Mononuclear cell (primary cell): ENCODE measurements around the gene ZNF132. TPM values are rescaled to one million over a fixed set of nuclear protein-coding genes. Genes with fewer than 3 reads are reported as not detected.
"Not testable (repeated sequence)": the region's sequence is repeated elsewhere in the genome, so short reads cannot be mapped to it uniquely, and the experiment has no call there.

Experiments used
- H3K27me3 ChIP-seq: 2 replicates; pipeline ENCODE4 v1.6.0; 2011; ENCODE audit warnings: low read length, control low read depth; ENCODE audit not compliant: insufficient read depth
- H3K4me1 ChIP-seq: 2 replicates; pipeline ENCODE4 v1.5.1; 2011; ENCODE audit warnings: mild to moderate bottlenecking, low read length, control low read depth; ENCODE audit not compliant: insufficient read depth
- H3K4me3 ChIP-seq: 2 replicates; pipeline ENCODE4 v1.5.1; 2011; ENCODE audit warnings: mild to moderate bottlenecking, low read length, moderate library complexity
- H3K9me3 ChIP-seq: 2 replicates; pipeline ENCODE4 v1.5.1; 2011; ENCODE audit warnings: low read depth, mild to moderate bottlenecking, control low read depth, low read length
- total RNA-seq: library from RNA; depleted of rRNA; stranded (reverse); fragments of >200 nt; gene quantifications from one replicate; pipeline ENCODE4 v1.2.3, GENCODE V29; 2012

The ZNF132 gene
- total RNA-seq, 1 donor: 1.9 TPM

DNA sequence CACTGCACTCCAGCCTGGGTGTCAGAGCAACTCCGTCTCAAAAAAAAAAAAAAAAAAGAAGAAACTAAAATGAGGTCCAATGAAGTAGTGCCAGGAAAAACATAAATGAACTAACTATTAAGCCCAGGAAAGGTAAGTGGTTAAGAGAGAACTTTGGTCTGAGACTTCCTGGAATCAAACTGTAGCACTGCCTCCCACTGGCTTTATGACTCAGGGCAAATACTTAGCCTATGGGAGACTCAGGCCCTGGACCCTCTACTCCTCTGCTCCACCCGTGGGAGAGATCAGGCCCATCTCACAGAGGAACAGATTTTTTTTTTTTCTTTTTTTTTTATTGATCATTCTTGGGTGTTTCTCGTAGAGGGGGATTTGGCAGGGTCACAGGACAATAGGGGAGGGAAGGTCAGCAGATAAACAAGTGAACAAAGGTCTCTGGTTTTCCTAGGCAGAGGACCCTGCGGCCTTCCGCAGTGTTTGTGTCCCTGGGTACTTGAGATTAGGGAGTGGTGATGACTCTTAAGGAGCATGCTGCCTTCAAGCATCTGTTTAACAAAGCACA, 36.0 kb downstream of the ZNF132 start:
- H3K9me3 ChIP-seq, H3K4me3 ChIP-seq, H3K27me3 ChIP-seq: not testable (repeated sequence)
- H3K4me1 ChIP-seq: peaks cover 31% of the 10 kb centered on the region

DNA sequence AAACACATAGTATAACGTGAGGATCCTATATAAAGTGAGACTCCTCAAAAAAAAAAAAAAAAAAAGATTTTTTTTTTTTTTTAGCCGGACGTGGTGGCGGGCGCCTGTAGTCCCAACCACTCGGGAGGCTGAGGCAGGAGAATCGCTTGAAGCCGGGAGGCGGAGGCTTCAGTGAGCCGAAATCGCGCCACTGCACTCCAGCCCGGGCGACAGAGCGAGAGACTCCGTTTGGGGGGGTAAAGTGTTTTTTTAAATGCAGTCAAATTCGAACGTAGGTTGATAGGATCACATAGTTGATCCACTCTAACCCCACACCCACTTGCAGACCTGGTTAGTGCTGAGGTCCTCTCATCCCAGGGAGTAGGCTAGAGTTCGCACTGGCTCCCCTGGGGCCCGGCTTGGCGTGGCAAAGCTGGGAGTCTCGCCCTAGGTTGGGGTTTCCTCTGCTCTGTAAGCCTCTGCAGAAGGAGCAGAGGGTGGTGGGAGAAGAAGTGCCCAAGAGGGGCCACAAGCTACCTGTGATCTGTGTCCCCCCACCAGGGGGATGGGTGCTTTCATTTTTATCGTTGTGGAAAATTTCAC, 38.0 kb downstream of the ZNF132 start:
- Histone ChIP-seq H3K4me3 (peak overlapping the region; percentile 40), H3K4me1 (peaks cover 17% of the 10 kb centered on the region), H3K9me3 (no peaks in the 10 kb centered on the region), H3K27me3 (peaks cover 5% of the 10 kb centered on the region)

DNA sequence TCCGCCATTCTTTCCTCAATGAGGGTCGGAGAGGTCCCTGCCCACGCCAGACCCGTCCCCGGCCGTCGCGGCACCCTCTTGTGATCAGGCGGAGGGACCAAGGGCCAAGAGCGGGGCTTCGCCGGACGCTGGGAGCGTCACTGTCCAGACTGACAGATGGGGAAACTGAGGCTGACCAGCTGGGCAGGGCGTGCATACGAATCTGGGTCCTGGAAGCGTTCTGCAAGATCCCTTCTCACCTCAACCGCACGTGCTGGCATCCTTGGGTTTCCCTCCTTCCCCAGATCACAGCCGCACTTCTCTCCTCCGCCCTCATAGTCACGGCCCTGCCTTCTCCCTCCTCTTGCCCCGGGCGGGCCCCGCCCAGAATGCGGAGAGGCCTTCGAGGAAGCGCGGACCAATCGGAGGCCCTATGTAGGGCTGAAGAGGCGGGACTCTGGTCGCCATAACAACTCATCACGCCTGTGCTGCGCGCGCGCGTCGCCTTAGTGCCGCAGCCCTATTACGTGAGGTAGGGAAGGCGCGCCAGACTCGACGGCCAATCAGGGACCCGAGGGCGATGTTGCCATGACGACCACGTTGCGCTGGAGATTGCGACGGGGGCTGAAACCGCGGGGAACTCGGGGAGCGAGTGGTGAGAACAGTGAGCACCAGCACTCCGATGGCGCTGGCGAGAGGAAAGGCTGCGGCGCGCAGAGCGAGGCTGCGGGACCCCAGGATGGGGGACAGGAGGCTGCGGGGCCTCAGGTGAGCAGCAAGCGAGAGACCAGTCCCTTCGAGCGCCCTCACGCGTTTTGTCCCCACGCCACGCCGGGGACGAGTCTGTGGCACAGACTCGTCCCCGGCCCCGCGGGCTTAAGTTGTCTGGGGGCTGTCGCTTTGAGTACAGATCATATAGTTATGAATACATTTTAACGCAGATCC, 38.8 kb downstream of the ZNF132 start:
- peaks cover 5% of the 10 kb centered on the region for H3K27me3 ChIP-seq
- H3K9me3 ChIP-seq: no peaks in the 10 kb centered on the region
- peak overlapping the region; percentile 40 for H3K4me3 ChIP-seq
- peaks cover 17% of the 10 kb centered on the region for H3K4me1 ChIP-seq

DNA sequence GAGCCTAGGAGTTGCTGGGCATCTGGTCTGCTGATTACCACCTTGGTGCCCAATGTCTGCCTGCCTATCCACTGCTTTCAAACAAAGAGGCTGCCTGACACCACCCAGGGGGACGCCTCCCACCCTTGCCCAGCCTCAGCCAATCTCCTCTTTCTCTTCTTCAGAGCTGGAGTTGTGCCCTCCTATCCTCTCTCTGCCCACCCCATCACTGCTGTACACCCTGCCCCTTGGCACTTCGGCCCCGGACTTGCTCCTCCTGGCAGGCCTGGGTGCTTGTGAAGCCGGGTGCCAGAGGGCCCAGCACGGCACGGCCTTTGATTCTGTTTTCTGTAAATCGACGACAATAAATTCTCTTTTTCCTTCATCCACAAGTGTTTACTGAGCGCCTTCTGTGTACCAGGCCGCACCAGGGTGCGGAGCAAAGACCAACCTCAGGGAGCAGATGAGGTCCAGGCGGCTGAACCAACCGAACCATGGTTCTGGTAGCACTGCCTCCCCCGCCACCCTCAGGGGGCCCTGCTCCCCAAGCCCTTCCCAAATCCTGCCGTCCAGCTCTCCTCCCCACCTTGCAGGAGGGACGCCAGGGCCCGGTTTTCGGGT, 39.5 kb downstream of the ZNF132 start:
- Histone ChIP-seq H3K4me1 (peaks cover 17% of the 10 kb centered on the region), H3K4me3 (peak overlapping the region; percentile 8), H3K27me3 (peaks cover 8% of the 10 kb centered on the region), H3K9me3 (no peaks in the 10 kb centered on the region)

DNA sequence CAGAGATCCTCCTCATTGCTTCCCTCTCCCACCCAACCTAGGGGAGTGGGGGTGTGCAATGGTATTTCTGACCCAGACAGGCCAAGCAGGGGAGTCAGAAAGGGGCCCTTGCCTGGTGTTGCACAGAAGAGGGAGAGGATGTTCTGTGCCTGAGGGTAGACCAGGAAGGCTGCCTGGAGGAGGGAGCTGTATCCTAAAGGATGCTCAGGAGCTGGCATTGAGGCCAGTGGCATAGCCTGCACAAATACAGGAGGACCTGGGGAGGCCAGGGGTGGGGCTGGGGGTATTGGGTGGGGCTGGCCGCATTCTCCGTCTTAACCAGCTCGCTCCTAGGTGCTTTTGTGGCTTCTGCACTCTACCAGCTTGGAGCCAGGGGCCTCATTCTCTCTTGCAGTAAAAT, 40.0 kb downstream of the ZNF132 start:
- peaks cover 17% of the 10 kb centered on the region for H3K4me1 ChIP-seq
- peaks cover 8% of the 10 kb centered on the region for H3K27me3 ChIP-seq
- no peaks in the 10 kb centered on the region for H3K9me3 ChIP-seq
- no peak overlapping the region for H3K4me3 ChIP-seq

DNA sequence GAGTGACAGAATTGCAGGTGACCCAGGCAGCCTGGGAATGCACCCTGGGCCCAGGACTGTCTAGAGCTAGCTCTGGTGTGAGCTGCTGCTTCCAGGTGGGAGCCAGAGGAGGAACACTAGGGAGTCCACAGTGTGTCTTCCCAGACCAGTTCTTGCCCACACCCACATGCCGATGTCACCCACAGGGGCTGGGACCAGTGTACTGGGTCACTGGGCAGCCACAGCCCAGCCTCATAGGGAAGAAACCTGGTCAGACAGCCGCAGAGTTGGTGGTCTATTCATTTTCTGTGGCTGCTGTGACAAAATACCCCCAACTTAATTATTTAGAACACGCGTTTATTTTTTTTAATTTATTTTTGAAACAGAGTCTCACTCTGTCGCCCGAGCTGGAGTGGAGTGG, 41.4 kb downstream of the ZNF132 start:
- Histone ChIP-seq H3K27me3 (peaks cover 8% of the 10 kb centered on the region), H3K9me3 (no peaks in the 10 kb centered on the region), H3K4me1 (peaks cover 17% of the 10 kb centered on the region), H3K4me3 (no peak overlapping the region)

DNA sequence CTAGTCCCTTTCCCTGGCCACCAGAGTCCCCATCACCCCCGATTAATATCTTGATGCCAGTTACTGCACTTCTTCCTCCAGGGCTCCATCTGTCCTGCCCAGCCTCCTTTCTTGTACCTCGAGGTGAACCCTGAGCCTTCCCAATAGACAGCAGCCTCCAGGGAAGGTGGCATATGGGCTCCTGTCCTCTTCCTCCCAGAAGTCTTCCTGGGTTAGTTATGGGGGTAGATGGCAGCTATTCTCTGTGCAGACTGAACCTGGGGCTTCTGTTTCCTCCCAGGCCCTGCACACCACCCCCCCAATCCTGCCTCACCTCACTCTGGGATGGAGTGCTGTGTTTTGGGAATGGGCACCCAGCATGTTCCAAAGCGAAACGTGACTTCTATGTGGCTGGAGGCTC, 41.9 kb downstream of the ZNF132 start:
- Histone ChIP-seq H3K4me1 (peaks cover 17% of the 10 kb centered on the region), H3K9me3 (no peaks in the 10 kb centered on the region), H3K4me3 (no peak overlapping the region), H3K27me3 (peaks cover 8% of the 10 kb centered on the region)

DNA sequence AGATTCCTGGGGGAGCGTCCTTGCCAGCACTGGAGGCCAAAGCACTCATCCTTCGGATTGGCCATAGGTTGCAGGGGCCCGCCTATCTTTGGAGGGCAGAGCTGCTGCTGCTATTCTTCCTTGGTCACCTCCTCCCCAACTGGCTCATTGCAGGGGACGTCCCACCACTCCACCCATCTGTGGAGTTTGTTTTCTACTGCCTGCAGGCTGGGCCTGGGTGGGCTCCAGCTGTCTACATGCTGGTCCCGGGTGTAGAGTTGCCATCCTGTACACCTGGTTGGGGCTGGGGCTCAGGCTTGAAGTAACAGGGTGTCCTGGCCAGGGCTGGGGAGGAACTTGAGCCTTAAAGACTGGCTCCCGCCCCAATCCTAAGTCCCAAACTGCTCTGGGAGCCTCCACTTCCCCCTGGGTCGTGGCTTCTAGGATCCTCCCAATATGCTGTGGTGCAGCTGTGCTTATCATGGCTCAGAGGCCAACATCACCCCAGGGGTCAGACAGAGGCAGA, 42.4 kb downstream of the ZNF132 start:
- H3K4me3 ChIP-seq: no peak overlapping the region
- peaks cover 17% of the 10 kb centered on the region for H3K4me1 ChIP-seq
- no peaks in the 10 kb centered on the region for H3K9me3 ChIP-seq
- H3K27me3 ChIP-seq: peaks cover 8% of the 10 kb centered on the region

DNA sequence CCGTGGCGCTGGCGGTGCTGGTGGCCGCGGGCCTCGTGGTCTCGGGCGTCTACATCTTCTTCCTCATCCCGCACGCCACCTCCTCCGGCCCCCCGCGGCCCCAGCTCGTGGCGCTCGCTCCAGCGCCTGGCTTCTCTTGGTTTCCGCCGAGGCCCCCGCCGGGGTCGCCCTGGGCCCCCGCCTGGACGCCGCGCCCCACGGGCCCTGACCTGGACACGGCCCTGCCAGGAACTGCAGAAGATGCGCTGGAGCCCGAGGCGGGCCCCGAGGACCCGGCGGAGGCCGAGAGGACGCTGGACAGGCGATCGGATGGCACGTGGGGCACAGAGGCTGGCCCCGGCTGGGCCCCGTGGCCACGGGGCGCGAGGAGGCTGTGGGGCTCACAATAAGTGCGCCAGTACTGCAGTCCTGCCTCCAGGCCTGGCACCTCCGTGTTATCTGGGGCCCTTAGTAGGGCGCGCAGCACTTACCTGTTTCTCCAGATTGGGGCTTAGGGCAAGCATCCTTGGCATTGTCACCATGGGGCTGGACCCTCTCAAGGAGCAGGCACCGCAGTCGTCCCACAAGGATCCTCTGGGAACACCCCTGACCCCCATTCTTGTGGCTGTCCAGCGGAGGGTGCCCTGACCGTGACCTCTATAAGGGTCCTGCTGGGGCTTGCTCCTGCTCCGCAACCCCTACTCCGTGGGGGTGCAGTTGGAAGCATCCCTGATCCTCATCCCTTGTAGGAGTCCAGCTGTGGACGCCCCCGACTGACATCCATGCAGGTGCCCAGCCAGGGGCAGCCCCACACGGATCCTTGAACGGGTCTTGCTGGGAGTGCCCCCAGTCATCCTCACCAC, 43.0 kb downstream of the ZNF132 start:
- H3K9me3 ChIP-seq: no peaks in the 10 kb centered on the region
- H3K27me3 ChIP-seq: peaks cover 8% of the 10 kb centered on the region
- H3K4me1 ChIP-seq: peaks cover 14% of the 10 kb centered on the region
- no peak overlapping the region for H3K4me3 ChIP-seq

DNA sequence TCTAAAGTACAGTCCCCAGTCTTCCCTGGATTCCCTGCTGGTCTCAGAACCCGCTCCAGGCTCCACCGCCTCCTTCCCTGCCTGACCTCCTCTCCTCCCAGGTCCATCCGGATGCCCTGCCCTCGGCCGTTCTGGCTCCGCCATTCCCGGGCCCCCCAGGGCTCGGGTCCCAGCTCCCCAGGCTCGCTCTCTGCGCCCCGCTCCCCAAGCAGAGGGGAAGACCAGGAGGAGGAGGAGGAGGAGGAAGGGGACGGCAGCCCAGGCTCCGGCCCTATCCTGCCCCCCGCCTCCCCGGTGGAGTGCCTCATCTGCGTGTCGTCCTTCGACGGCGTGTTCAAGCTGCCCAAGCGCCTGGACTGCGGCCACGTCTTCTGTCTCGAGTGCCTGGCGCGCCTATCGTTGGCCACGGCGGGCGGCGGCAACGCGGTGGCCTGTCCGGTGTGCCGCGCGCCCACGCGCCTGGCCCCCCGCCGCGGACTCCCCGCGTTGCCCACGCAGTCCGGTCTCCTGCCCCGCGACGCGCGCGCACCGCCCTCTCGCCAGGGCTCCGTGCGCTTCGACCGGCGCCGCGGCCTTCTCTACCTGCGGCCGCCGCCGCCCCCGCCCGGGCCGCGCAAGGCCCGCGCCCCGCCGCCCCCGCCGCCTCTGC, 43.9 kb downstream of the ZNF132 start:
- H3K9me3 ChIP-seq: no peaks in the 10 kb centered on the region
- H3K4me3 ChIP-seq: no peak overlapping the region
- H3K4me1 ChIP-seq: peaks cover 9% of the 10 kb centered on the region
- H3K27me3 ChIP-seq: peaks cover 8% of the 10 kb centered on the region

DNA sequence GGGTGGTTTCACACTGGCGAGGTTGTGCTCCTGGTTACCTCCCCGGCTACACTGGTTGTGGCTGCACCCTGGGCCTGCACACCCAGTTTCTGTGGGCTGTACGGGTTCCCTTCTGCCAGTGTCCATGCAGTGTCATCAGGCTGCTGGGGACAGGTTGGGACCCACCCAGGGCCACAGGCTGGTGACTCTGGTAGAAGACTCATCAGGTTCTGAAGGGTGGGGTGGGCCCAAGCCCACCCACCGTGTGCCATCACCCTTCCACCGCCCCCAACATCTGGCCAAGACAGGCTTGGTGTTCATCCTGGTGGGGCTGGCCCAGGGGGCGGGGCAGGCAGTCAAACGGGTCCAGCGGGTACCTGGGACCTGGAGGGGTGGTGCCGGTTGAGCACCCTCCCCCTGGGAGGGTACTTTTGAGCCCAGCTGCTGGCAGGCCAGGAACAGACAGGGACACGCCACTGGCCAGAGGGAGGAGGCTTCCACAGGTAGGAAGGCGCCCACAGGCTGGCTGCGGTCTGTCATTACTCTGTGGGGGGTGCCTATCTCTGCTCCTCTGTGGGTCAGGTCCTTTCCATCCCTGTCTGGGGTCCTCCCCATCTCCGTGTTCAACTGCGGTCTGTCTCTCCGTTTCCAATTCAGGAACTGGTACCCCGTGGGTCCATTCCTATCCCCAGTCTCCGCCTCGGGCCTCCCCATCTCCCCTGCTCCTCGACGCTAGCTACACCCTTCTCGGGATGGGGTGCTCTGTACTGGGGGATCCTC, 44.6 kb downstream of the ZNF132 start, which contains the start of gene RNF225:
TSS of gene RNF225 (plus strand) at position 437 of the 759 bp plus-strand sequence. CDS start 434 bp downstream, outside the sequence.
- Histone ChIP-seq H3K4me1 (peaks cover 2% of the 10 kb centered on the region), H3K27me3 (peaks cover 8% of the 10 kb centered on the region), H3K9me3 (no peaks in the 10 kb centered on the region), H3K4me3 (no peak within 1 kb of the TSS)

DNA sequence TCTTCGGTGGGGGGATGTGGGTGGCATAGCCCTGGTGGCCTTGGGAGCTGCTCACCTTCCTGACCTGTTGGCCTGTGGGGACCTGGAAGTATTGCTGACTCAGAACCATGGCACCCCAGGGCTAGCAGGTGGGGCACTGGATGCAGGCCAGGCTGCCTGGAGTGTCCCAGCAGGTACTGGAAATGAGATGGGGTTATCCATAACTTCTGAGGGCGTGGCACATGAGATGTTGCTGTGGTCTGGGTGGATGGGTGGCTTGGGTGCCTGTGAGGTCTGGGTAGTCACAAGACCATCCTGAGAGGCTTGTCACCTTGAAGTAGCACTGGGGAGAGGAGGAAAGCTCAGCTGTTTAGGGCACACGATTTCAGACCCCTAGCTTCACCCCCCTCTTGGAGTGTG, 45.1 kb downstream of the ZNF132 start:
- Histone ChIP-seq H3K4me1 (peaks cover 4% of the 10 kb centered on the region), H3K27me3 (peaks cover 8% of the 10 kb centered on the region), H3K9me3 (no peaks in the 10 kb centered on the region), H3K4me3 (no peak overlapping the region)

DNA sequence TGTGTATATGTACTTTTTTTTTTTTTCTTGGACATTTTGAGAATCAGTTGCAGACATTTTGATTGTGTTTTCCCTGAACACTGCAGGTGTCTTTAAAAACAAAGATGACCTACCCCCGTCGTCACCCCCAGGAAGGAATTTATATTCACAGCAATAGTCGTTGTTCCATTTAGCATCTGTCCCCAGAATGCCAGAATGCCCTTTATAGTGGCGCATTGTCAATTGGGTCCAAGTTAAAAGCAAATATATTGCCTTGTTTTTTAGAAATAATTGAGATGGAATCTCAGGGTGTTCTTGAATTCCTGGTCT, 46.3 kb downstream of the ZNF132 start:
- peaks cover 4% of the 10 kb centered on the region for H3K4me1 ChIP-seq
- H3K27me3 ChIP-seq: peaks cover 8% of the 10 kb centered on the region
- H3K4me3 ChIP-seq: no peak overlapping the region
- H3K9me3 ChIP-seq: no peaks in the 10 kb centered on the region
